HG02938 (cell line): Measurements from ENCODE around the gene TMEM119.

Experiments used
- ATAC-seq: cut with Tn5 transposase; IDR thresholded peaks from one replicate; pipeline ENCODE4 v1.9.1; 2021; ENCODE audit warnings: mild to moderate bottlenecking, moderate library complexity; ENCODE audit not compliant: unreplicated experiment

The TMEM119 gene

GRCh38 chr12:108616941-108617858 lies 19.3 kb upstream of the TMEM119 start:
- ATAC-seq, result peak; percentile 64

- ATAC-seq, result no peak
Measured at GRCh38 chr12:108616359-108616758, 18.5 kb upstream of the TMEM119 start.

DNA sequence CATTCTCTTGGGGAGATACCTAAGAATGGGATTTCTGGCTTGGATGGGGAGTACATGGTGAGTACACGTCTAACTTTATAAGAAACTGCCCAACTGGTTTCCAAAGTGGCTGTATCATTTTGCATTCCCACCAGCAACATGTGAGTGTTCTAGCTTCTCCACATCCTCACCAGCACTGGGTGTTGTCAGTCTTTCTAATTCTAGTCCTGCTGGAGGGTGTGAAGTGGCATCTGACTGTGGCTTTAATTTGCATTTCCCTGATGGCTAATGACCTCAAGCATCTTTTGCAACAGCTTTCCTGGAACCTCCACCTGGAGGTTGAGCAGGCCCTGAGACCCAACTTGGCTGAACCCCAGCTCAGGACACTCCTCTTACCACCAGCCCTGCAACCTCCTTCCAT lies 18.0 kb upstream of the TMEM119 start:
- no peak for ATAC-seq

DNA sequence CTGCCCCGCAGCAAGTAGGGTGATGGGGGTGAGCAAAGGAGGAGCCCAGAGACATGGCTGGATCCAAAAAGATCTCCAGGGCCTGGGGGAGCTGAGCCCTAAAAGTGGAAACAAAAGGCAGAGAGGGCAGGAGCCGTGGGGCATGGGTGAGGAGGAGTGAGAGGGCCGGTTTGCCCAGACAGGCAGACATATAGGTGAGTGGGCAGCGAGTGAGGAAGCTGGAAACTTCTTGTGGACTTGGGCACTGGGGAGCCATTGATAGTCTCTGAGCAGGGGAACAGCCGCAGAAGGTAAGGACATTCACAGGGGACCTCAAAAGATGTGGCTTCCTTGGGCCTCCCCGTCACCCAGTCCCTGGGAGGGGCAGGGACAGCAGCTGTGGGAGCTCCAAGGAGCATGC lies 16.8 kb upstream of the TMEM119 start:
- ATAC-seq, result no peak

- no peak for ATAC-seq
Measured at GRCh38 chr12:108614041-108614440, 16.2 kb upstream of the TMEM119 start.

GRCh38 chr12:108613548-108613947 lies 15.7 kb upstream of the TMEM119 start:
- no peak for ATAC-seq

DNA sequence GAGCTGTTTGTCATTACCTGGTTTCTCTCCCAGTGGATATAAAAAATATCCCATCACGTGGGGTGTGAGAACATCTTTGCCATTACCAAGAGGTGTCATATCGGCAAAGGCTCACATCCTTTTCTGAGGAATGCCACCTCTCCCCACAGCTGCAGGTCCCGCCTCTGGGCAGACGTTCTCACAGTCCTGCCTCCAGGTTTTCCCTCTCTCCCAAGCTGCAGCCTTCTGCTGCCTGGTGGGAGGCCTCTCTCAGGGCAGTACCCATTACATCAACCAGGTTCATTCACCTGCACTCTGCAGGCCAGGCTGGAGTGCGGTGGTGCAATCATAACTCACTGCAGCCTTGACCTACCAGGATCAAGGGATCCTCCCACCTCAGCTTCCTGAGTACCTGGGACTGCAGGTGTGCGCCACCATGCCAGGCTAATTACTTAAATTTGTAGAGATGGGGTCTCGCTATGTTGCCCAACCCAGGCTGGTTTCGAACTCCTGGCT lies 15.0 kb upstream of the TMEM119 start:
- ATAC-seq, result no peak

DNA sequence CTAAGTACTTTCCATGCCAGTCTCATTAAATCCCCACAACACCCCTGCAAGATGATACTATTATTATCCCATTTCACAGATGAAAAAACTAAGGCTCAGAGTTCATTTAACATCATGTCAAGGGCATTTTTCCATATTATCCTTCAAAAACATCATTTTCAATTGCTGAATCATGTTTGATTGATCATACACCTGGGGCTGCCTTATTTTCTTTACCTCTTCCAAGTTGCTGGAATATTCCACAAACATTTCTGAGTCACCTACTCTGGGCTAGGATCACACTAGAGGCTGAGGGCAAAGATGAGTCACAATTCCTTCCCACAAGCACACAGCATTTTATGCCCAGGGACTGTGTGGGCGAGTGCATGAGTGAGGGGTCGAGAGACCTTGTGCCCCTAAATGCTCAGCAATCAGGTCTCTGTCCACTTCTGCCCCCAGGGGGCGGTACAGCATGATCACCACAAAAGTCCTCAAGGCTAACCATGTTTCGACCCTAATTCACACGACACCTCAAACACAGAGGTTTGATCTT lies 14.1 kb upstream of the TMEM119 start:
- ATAC-seq, result no peak

GRCh38 chr12:108610856-108611605 lies 13.1 kb upstream of the TMEM119 start:
- ATAC-seq, result no peak

DNA sequence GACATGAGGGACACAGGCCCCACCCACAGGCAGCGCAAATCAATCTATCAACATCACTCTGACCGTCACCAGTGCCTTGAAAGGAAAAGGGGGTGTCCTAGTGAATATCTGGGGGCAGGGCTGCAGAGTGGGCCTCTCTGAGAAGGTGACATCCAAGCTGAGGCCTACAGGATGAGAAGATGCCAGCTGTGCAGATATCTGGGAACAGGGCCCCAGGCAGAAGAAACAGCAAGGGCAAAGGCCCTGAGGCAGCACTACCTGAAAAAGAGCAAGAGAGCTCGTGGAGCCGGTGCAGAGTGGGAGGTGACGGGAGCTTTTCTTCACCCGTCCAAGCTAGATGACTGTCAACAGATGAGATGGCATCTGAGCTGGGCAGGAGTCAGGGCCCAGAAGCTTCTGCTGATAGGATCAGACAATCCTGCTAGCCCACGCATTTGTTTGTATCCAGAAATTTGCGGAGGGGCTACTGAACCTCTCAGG lies 12.5 kb upstream of the TMEM119 start:
- ATAC-seq, result no peak

DNA sequence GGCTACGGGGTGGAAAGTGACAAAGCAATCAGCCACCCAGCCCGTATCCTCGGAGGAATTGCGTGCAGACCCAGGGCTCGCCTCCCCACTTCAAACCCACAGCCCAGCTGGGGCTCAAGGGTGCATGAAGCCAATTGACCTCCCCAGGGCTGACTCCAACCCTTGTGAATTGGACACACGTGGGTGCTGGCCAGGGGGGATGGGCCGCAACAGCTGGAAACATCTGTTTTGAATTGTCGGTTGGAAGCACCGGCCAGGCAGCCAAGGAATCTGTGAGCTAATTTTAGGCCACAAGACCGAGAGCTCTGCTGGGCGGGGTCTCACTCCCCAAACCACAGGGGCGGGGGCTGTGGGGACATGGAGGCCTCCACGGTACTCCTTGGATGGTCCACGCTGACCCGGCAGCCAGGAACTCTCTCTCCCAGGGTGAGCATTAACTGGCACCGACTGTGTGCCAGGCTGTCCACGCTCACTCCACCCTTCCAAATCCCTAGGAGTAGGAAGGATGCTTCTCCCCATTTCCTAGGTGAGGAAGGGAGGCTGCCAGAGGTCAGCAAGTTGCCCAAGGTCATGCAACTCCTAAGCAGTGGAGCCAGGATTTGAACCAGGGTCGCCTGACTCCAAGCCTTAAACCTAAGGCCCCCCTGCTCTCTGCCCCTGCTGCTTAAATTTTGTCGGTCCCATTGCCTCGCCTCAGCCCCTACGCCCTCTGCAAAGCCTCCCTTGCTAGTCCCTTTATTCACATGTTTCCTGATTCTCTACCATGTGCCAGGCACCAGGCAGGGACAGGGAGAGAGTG lies 11.9 kb upstream of the TMEM119 start:
- ATAC-seq, result no peak

- ATAC-seq, result no peak
Measured at GRCh38 chr12:108608616-108609015, 10.7 kb upstream of the TMEM119 start.

DNA sequence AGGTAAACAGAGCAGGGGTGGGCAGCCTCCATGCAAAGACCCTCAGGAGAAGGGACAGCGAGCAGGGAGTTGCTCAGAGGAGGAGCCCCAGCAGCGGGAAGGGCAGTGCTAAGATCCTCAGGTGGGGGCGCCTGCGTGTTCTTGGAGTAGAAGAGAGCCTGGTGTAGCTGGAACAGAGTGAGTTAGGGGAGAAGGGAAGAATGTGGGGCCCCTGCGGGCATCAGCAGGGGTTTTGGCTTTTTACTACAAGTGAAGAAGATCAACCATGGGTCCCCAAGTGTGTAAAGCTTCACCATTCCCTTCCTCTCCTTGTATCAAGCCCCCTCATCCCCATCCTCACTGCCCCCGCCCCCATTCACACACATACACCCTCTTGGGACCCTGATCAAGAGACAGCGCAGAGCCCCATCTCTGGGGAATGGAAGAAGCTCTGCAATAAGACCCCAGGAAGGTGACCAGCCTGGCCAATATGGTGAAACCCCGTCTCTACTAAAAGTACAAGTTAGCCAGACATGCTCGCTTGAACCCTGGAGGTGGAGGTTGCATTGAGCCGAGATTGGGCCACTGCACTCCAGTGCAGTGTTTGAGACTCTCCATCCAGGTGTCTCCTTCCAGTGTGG lies 10.2 kb upstream of the TMEM119 start:
- no peak for ATAC-seq

DNA sequence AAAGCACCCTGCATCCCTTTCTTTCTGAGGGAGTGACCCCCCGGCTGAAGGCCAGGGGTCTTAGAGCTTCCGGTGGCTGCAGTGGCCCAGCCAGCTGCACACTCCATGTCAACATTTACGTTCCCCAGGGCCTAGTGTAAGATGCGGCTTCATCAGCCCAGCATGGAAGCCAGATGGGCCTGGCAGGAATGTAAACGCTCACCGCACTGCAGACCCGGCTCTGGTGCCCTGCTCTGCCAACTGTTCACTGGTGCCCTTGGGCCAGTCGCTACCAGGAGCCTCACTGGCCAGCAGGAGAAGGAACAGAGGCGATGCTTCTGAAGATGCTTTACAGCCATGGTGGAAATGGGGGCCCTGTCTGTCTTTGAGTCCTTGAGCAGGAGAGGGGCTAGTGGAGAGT lies 8.6 kb upstream of the TMEM119 start:
- ATAC-seq, result no peak

GRCh38 chr12:108605690-108606406 lies 8.0 kb upstream of the TMEM119 start:
- ATAC-seq, result no peak

- ATAC-seq, result no peak
Measured at GRCh38 chr12:108605000-108605689, 7.3 kb upstream of the TMEM119 start.

GRCh38 chr12:108604208-108604941 lies 6.5 kb upstream of the TMEM119 start:
- no peak for ATAC-seq

- no peak for ATAC-seq
Measured at GRCh38 chr12:108603743-108604142, 5.9 kb upstream of the TMEM119 start.
